Measurements from ENCODE around the gene GRAMD1C. TPM values are rescaled to one million over a fixed set of nuclear protein-coding genes. Genes with fewer than 3 reads are reported as not detected.

GRAMD1C gene
- total RNA-seq, 1 donor from 2014 or later = 8.6 TPM

DNA sequence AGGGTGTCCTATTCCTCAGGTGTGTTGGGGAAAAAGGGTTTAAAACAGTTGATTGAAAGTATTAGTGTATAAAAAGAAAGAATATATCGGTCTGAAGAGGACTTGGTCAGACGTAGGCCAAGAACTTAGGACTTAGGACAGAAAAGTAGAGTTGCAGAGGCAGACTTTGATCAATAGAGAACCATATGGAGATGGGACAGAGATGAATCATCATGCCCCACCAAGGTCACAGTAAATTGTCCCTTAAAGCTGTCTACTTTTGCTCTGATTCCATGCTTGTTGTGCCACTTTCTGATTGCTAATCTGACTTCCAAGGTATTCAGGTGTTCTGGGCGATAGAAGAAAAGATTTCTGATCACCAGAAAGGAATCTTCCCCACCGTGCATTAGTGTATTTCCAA, 56.3 kb downstream of the GRAMD1C start:
- no peak for DNase-seq (ENCODE audit: low read depth)
- H3K4me3 ChIP-seq (ENCODE audit: low read depth, low read length) = no peak overlapping the region
- TF ChIP-seq, protein P1, sequence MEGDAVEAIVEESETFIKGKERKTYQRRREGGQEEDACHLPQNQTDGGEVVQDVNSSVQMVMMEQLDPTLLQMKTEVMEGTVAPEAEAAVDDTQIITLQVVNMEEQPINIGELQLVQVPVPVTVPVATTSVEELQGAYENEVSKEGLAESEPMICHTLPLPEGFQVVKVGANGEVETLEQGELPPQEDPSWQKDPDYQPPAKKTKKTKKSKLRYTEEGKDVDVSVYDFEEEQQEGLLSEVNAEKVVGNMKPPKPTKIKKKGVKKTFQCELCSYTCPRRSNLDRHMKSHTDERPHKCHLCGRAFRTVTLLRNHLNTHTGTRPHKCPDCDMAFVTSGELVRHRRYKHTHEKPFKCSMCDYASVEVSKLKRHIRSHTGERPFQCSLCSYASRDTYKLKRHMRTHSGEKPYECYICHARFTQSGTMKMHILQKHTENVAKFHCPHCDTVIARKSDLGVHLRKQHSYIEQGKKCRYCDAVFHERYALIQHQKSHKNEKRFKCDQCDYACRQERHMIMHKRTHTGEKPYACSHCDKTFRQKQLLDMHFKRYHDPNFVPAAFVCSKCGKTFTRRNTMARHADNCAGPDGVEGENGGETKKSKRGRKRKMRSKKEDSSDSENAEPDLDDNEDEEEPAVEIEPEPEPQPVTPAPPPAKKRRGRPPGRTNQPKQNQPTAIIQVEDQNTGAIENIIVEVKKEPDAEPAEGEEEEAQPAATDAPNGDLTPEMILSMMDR (conservative IDR thresholded peaks at IDR 0.05; ENCODE audit: low read depth, low read length) = no peak

DNA sequence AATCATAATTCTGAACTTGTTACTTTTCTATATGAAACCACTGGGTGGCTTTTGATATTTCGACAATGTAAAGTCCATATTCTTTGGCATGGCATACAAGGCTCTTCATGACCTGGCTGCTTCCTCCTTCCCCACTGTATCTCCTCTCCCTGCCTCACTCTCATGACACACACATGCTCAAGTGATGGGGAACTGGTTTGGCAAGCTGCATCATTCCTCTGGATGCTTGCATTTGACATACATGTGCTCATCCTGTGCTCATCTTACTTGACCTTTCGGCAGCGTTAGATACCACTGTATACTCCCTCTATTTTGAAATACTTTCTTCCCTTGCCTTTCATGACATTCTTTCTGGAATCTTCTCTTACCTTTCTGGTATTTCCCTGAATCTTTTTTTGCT, 57.4 kb downstream of the GRAMD1C start:
- TF ChIP-seq, protein P1 (conservative IDR thresholded peaks at IDR 0.05; ENCODE audit: low read depth, low read length) = no peak
- no peak overlapping the region for H3K4me3 ChIP-seq (ENCODE audit: low read depth, low read length)
- no peak for DNase-seq (ENCODE audit: low read depth)

DNA sequence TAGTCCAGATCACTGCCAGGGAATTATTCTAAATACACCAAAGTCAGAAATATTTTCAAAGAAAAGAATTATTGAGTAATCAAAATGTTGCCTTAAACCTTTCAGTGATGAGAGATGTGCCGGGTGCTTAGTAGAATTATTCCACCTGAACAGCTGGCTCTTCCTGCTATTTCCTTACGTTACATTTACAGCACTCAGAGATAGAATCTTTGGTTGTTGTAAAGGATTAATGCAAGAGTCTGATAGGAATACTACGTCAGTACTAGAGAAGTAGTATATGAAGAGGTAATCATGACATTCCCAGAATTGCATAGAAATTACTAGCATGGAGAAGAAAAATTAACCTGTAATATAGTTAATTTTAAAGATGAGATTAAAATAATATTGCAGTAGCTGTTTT, 58.3 kb downstream of the GRAMD1C start:
- DNase-seq (ENCODE audit: low read depth) = no peak
- TF ChIP-seq, protein P1 (conservative IDR thresholded peaks at IDR 0.05; ENCODE audit: low read depth, low read length) = no peak
- no peak overlapping the region for H3K4me3 ChIP-seq (ENCODE audit: low read depth, low read length)

DNA sequence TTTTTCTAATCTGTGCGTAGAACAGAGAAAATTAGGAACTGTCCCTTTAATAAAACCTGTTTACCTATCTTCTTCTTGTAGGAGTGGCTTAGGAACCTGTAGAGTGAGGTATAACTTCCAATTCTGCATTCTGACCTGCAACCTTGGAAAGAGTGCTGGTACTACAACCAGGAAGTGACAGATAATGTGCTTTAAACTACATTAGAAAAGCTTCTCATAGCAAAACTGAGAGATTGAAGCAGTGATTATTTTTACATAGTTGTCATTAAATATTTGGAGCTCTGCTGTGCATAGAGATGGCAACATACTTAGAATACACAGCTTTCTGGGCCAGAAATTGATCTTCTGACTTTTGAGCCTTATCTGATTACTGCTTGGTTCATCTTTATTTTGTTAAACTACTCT, 58.8 kb downstream of the GRAMD1C start:
- no peak overlapping the region for H3K4me3 ChIP-seq (ENCODE audit: low read depth, low read length)
- TF ChIP-seq, protein P1 (conservative IDR thresholded peaks at IDR 0.05; ENCODE audit: low read depth, low read length) = no peak
- no peak for DNase-seq (ENCODE audit: low read depth)

DNA sequence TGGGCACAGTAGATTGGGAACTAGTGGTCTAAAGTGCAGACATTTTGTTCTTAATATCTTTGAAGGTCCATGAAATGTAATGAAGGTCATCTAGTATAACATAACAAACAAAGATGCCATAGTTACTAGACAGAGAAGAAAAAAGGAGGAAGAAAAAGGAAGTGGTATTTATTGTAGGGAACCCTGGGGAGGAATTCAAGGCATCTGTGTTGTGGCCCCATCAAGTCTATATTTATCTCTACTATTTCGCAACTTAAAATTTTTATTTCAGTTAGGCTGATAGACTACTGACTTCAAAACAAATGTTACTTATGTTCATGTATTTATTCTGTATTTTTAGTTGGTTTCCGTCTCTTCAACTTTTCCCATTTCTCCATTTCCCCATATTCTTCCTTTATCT, 60.3 kb downstream of the GRAMD1C start:
- TF ChIP-seq, protein P1 (conservative IDR thresholded peaks at IDR 0.05; ENCODE audit: low read depth, low read length) = no peak
- DNase-seq (ENCODE audit: low read depth) = no peak
- no peak overlapping the region for H3K4me3 ChIP-seq (ENCODE audit: low read depth, low read length)

DNA sequence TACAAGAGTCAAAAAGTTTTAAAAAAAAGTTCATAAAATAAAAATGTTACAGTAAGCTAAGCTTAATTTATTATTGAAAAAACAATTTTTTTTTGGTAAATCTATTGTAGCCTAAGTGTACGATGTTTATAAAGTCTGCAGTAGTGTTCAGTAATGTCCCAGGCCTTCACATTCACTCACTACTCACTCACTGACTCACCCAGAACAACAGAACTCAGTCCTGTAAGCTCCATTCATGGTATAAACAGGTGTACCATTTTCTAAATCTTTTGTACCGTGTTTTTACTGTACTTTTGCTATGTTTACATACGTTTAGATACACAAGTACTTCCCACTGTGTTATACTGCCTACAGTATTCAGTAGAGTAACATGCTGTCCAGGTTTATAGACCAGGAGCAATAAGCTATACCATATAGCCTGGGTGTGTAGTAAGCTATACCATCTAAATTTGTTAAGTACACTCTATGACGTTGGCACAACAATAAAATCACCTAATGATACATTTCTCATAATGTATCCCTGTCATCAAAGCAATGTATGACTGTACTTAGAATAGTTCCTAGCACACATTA, 68.1 kb downstream of the GRAMD1C start:
- DNase-seq (ENCODE audit: low read depth) = no peak
- H3K4me3 ChIP-seq (ENCODE audit: low read depth, low read length) = no peak overlapping the region
- TF ChIP-seq, protein P1 (conservative IDR thresholded peaks at IDR 0.05; ENCODE audit: low read depth, low read length) = no peak

DNA sequence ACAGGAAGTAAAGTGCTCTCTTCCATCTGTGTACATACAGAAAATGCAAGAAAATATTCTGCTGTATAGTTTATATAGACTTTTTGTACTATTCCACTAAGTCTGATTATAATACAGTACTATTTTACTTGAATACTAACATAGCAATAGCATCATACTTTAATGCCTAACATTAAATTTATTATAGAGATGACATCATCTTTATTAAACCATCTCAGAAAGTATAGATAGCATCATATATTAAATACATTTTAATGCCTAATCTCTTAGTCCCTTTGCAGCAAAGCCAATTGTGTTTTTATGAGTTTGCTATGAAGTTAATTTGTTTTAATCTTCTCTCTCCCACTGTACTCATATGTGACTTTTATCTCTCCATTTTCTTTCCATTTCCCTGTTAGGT, 69.5 kb downstream of the GRAMD1C start:
- DNase-seq (ENCODE audit: low read depth) = no peak
- TF ChIP-seq, protein P1 (conservative IDR thresholded peaks at IDR 0.05; ENCODE audit: low read depth, low read length) = no peak
- H3K4me3 ChIP-seq (ENCODE audit: low read depth, low read length) = no peak overlapping the region
